GM19043 (cell line): ENCODE data around the gene MTERF4.

Experiments used
- ATAC-seq: cut with Tn5 transposase; IDR thresholded peaks from one replicate; pipeline ENCODE4 v1.9.1; 2021; ENCODE audit warnings: low read depth; ENCODE audit not compliant: unreplicated experiment

Gene MTERF4

DNA sequence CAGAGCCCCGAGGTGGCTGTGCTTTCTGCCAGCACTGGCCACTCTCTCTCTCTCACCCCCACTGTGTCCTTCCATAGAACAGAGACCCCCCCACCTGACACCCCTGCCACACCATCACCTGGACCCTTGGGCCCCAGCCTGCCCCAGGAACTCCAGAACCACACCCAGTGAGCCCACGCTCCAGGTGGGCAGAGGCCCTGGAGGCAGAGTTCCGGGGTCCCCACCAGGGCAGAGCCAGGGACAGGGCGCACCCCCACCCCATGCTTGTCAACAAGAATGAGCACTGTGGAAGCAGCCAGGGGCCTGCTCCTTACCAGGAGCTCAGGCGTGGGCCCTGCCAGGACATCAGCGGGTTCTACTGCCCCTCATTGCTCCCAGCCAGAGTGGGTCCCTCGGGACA lies 32.6 kb upstream of the MTERF4 start:
- ATAC-seq, result no peak

GRCh38 chr2:241133436-241133820 lies 31.3 kb upstream of the MTERF4 start:
- no peak for ATAC-seq

DNA sequence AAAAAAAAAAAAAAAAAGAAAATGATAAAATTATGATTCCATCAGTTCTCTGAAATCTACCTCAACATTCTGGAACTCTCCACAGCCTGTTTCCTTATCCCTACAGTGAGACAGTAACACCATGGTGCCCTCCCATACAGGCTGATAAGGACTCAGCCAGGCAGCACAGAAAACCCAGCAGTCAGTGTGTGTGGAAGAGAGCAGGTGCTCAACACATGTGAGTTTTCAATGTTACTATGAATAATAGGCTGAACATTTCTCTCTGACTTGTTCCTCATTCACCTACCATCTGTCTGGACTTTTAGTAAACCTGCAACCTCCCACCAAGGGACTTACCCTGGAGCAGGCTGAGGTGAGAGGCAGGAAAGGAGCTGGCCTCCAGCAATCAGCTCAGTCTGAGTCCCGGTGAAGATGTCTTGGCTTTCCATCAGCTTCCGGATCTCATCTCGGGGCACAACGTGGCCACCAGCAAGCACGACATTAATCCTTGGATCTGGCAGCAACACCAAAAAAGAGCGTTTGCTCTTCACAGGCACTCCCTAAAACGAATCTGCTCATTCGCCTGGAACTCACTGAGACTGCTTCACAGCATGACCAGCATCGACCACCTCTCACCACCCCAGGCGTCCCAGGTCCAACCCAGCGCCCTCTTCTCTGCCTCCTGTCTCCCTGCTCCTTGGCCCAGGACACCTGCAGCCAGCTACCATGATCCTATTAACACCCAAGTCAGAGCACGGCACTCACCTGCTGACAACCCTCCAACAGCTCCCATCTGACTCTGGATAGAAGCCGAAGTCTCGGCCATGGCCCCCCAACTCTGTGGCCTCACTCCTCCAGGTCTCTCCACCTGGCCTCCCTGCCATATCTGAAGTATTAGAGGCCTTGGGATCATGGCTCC lies 30.7 kb upstream of the MTERF4 start:
- ATAC-seq, result no peak

- no peak for ATAC-seq
Measured at GRCh38 chr2:241131531-241131930, 29.4 kb upstream of the MTERF4 start.

DNA sequence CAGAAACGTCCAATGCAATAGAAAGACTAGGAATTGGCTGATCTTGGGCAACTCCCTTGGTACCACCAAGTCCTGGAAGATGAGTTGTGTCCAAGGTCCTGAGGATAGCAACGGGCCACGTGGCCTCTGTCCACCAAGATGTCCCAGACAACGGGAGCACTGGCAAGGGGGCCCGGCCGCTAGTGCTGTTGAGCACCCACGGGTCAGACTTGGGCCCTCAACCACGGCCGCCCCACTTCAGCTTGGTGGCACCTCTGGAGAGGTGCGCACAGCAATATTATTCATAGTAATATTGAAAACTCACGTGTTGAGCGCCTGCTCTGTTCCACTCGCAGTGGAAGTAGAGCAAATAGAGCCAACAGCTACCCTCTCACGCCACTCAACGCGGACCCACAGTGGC lies 28.2 kb upstream of the MTERF4 start:
- ATAC-seq, result no peak

DNA sequence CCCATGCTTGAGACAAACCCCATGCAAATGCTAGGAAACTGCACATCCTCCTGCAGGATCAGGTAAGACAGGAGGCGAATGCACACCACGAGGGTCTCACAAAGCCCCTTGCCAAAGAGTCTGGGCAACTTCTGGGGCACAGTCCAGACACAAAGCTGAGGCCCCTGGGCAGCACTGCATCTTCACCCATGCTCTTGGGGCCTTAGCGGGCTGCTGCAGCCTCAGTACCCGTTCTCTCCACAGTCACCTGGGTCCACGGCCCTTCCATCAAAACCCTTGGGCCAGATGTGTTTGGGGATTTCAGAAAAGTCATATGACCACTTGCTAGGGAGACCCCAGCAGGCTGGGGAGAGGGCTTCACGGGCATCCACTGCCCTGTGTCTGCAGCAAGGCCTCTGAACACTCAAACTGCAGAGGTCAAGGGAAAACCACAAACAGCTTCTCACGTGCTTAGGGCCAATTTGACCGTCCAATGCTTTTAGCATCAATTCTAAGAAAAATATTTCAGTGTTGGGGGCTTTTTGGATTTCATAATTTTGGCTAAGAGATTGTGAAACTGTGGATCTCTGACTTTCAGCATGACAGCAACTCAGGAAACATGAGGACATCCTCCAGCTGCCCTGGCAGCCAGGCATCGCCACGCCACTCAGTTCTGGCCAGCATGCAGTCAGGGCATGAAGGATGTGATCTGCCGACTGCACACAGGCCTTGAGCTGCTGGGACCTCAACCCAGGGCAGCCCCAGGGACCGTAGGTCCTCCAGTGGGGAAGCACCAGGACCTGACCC lies 27.2 kb upstream of the MTERF4 start:
- ATAC-seq, result no peak

- ATAC-seq, result no peak
Measured at GRCh38 chr2:241128266-241128665, 26.2 kb upstream of the MTERF4 start.

DNA sequence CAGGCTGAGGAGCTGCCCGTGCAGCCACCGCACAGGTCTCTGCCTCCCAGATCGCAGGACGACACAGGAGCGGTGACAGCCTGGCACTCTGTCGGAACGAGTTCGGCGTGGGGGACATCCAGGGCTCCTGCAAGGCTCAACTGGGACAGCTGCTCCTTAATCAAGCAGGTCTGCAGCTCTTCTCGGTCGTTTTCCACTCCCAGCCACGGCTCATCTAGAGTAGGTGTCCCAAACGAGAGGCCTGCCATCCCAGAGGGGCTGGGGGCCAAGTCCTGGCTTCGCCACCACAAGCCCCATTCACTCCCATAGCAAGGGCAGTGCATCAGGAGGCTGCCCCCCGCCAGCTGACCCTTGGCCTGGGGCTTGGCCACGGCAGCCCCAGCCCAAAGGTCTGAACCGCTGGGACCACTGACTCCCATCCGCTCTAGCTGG lies 24.7 kb upstream of the MTERF4 start:
- ATAC-seq, result no peak

GRCh38 chr2:241126201-241126611 lies 24.1 kb upstream of the MTERF4 start:
- ATAC-seq, result no peak

- no peak for ATAC-seq
Measured at GRCh38 chr2:241125626-241126025, 23.5 kb upstream of the MTERF4 start.

GRCh38 chr2:241123816-241124536 lies 21.9 kb upstream of the MTERF4 start:
- ATAC-seq, result no peak

DNA sequence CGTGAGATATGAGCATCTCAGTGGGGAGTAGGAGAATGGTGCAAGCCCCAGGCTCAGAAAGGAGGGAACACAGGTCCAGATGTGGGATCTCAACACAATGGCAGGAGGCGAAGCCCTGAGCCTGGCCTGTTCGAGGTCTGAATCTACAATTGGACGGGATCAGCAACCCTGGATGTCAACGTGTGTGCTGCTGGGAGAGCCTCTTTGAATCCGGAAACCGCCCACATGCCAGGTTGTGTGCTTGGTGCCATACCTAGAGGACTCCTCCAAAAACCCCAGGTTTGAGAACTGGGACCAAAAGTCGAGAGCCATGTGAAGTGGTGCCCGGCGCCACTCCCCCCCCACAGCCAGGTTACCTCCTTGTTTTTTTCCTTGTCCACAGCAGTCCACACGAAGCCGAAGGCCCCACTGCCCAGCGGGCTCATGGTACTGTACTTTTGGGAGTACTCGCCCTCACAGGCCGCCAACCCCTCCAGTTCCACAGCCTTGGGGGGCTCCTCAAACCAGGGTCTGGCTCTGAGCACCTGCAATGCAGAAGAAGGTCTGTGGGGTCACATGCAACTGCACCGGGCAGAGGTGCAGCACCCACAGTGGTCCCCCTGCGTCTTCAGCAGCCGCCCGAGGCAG lies 20.4 kb upstream of the MTERF4 start:
- no peak for ATAC-seq

DNA sequence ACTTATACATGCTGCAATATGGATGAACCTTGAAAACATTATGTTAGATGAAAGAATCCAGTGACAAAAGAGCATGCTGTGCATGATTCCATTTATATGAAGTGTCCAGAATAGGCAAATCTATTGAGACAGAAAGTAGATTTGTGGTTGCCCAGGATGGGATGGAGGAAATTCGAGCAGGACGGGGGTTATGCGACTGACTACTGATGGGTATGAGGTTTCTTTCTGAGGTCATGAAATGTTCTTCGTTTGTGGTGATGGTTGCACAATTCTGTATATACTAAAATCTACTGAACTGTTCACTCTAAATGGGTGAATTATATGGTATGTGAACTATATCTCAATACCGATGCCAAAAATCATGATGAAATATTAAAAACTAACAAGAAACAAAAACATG lies 18.9 kb upstream of the MTERF4 start:
- no peak for ATAC-seq

GRCh38 chr2:241120440-241120839 lies 18.4 kb upstream of the MTERF4 start:
- no peak for ATAC-seq

GRCh38 chr2:241118737-241119505 lies 16.8 kb upstream of the MTERF4 start:
- ATAC-seq, result no peak

DNA sequence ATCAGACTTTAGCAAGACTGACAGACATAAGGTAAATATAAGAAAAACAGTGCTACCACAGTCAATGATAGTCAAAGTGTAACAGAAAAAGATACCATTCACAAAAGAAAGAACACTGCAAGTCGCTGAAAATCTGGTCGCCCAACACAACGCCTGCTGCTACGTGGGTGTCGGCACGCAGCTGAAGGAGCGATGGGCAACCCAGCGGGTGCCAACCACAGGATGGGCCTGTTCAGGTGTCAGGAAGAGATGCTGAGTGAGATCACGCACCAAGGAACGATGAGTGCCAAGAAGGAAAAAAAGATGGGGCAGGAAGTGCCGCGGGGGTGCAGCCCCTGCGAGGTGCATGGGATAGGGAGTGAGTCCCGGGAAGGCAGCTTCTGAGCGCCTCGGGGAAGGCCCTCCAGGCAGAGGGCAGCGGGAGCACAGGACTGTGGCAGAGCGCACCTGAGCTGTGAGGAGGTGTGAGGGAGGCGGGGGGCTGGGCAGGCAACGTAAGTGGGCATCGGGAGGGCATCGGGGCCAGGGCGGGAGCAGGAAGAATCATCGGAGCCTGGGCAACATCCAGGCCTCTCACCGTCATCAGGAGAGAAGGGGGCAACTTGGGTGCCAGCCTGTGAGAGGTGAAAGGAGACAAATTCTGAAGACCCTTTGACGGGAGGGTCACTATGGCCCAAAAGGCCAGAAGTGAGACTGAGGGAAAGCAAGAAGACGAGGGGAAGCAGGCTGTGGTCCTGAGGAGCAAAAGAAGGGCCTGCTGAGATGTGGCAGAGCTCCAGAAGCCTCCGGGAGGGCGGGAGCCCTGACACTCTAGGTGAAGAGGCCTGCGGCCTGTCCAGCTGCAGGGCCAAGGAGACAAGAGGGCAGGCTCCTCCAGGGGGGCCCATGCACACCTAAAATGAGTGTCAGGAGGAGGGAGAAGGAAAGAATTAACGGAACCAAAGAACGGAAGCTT lies 14.8 kb upstream of the MTERF4 start:
- ATAC-seq, result no peak

- no peak for ATAC-seq
Measured at GRCh38 chr2:241115361-241115760, 13.3 kb upstream of the MTERF4 start.

- ATAC-seq, result no peak
Measured at GRCh38 chr2:241114836-241115235, 12.7 kb upstream of the MTERF4 start.

- no peak for ATAC-seq
Measured at GRCh38 chr2:241112592-241112991, 10.5 kb upstream of the MTERF4 start.
